OCI-LY7 (cell line): Measurements from ENCODE around the gene HAND1.

ENCODE experiments used
- CTCF ChIP-seq: fragments of 200-600 bp; sonication (generic); conservative IDR thresholded peaks from 2 replicates; pipeline ENCODE4 v1.5.1; 2014; ENCODE audit warnings: mild to moderate bottlenecking, antibody characterized with exemption, low read length, moderate library complexity, mixed read lengths
- EZH2phosphoT487 ChIP-seq: fragments of 200-600 bp; sonication (generic); IDR thresholded peaks from 2 replicates; pipeline ENCODE4 v1.6.1; 2018; ENCODE audit warnings: low read depth, borderline replicate concordance, mild to moderate bottlenecking, mixed run types, antibody characterized with exemption, low read length, moderate library complexity, mixed read lengths

GRCh38 chr5:154478224-154478565 lies at the start of gene HAND1:
- TF ChIP-seq CTCF (no peak), EZH2phosphoT487 (no peak)
